ENCODE results near the gene SUGCT. TPM values are rescaled to one million over a fixed set of nuclear protein-coding genes. Genes with fewer than 3 reads are reported as not detected.

Gene SUGCT
- total RNA-seq, 1 experiment from 2014 or later: 5.4 TPM

DNA sequence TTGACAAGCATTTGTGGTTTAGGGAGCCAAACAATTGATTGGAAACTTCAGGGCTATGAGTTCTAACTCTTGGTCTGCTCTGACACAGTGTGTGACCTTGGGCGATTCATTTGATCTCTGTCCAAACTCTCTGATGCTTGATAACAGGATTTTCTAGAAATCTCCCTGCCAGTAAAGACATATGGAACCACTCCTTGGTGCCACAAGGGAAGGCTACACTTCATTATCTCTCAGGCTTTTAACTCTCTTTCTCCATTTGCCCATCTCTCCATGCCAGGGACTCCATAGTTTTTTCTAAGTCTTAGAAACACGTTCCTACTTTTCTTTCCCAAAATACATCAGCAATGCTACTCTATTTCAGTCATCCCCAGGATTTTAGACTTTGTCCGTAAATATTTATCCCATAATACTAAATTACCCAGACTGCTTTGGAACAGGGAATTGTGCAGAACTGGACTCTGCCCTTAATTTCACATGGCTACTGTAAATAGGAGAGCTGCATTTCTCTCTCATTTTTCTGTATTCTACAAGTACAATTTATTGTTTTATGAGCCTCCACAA lies 488.2 kb downstream of the SUGCT start:
- no peaks in the 10 kb centered on the region for H3K9me3 ChIP-seq (ENCODE audit: control insufficient read depth, low read depth, low read length)
- H4K20me1 ChIP-seq (ENCODE audit: control insufficient read depth, insufficient read depth, insufficient read length): no peaks in the 10 kb centered on the region
- H4K8ac ChIP-seq (replicated peaks; ENCODE audit: insufficient read length, low read depth, low read length): no peak overlapping the region
- H3K9ac ChIP-seq (ENCODE audit: extremely low read depth, insufficient read length, low read length): no peak overlapping the region
- no peak overlapping the region for H2AFZ ChIP-seq (ENCODE audit: low read length)
- H3K27ac ChIP-seq (ENCODE audit: insufficient read length, low read depth, low read length): no peak overlapping the region
- H2BK12ac ChIP-seq (ENCODE audit: insufficient read length, low read depth, low read length): no peak overlapping the region
- no peak overlapping the region for H3K18ac ChIP-seq (ENCODE audit: insufficient read length, low read depth, low read length)
- H3K27me3 ChIP-seq (ENCODE audit: insufficient read depth, low read length): no peaks in the 10 kb centered on the region
- H2BK20ac ChIP-seq (ENCODE audit: low read depth, low read length, poor library complexity, severe bottlenecking): no peak overlapping the region
- no peaks in the 10 kb centered on the region for H3K79me1 ChIP-seq (ENCODE audit: insufficient read depth, low read depth, low read length, poor library complexity, severe bottlenecking)
- no peaks in the 10 kb centered on the region for H3K9me3 Mint-ChIP-seq
- H3K4ac ChIP-seq (ENCODE audit: low read depth, low read length): no peak overlapping the region
- H3K23me2 ChIP-seq (ENCODE audit: insufficient read length, low read depth, low read length, poor library complexity, severe bottlenecking): no peaks in the 10 kb centered on the region
- no peak overlapping the region for H3K4me2 ChIP-seq (ENCODE audit: insufficient read depth, insufficient read length, low read length)
- H4K5ac ChIP-seq (ENCODE audit: insufficient read length, low read depth, low read length): no peak overlapping the region
- no peaks in the 10 kb centered on the region for H3K4me1 ChIP-seq (ENCODE audit: insufficient read depth, low read length)
- no peak overlapping the region for H3K14ac ChIP-seq (ENCODE audit: insufficient read depth, low read length)
- H3K36me3 Mint-ChIP-seq (ENCODE audit: insufficient read depth in 1 of 3, low read depth in 3 of 3): no peaks in the 10 kb centered on the region
- DNase-seq: no peak
- H3T11ph ChIP-seq (ENCODE audit: low read length): no peak overlapping the region
- no peaks in the 10 kb centered on the region for H3K27me3 Mint-ChIP-seq (ENCODE audit: low read depth)
- no peak overlapping the region for H3K4me3 Mint-ChIP-seq
- no peaks in the 10 kb centered on the region for H3K79me2 ChIP-seq (ENCODE audit: insufficient read depth, low read length)
- no peak overlapping the region for H2BK5ac ChIP-seq (ENCODE audit: insufficient read length, low read length)
- TF ChIP-seq, protein P1, sequence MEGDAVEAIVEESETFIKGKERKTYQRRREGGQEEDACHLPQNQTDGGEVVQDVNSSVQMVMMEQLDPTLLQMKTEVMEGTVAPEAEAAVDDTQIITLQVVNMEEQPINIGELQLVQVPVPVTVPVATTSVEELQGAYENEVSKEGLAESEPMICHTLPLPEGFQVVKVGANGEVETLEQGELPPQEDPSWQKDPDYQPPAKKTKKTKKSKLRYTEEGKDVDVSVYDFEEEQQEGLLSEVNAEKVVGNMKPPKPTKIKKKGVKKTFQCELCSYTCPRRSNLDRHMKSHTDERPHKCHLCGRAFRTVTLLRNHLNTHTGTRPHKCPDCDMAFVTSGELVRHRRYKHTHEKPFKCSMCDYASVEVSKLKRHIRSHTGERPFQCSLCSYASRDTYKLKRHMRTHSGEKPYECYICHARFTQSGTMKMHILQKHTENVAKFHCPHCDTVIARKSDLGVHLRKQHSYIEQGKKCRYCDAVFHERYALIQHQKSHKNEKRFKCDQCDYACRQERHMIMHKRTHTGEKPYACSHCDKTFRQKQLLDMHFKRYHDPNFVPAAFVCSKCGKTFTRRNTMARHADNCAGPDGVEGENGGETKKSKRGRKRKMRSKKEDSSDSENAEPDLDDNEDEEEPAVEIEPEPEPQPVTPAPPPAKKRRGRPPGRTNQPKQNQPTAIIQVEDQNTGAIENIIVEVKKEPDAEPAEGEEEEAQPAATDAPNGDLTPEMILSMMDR (conservative IDR thresholded peaks at IDR 0.05): no peak
- WGBS (ENCODE audit: extremely low coverage, insufficient read length, low lambda C conversion rate): no CpG with 5 or more reads among the region's 3 CpGs
- H3K56ac ChIP-seq (ENCODE audit: insufficient read length, low read depth, low read length): no peak overlapping the region
- no peak overlapping the region for H3K23ac ChIP-seq (ENCODE audit: insufficient read length, low read depth, low read length)
- no peaks in the 10 kb centered on the region for H3K4me1 Mint-ChIP-seq
- no peak overlapping the region for H2AK5ac ChIP-seq (ENCODE audit: insufficient read length, low read length)
- H2BK15ac ChIP-seq (ENCODE audit: low read depth, low read length): no peak overlapping the region
- H4K91ac ChIP-seq (ENCODE audit: insufficient read length, low read depth, low read length): no peak overlapping the region
- H3K27ac Mint-ChIP-seq: peak overlapping the region in 1 of 3 experiments; percentile 62; a peak in 1 of 7 replicates
- H2BK120ac ChIP-seq (ENCODE audit: low read depth, low read length, poor library complexity, severe bottlenecking): no peak overlapping the region
